Measurements from ENCODE around the gene SEC22C. TPM values are rescaled to one million over a fixed set of nuclear protein-coding genes. Genes with fewer than 3 reads are reported as not detected.

The SEC22C gene
- polyA plus RNA-seq, 1 donor from 2014 or later: 93.6 TPM

DNA sequence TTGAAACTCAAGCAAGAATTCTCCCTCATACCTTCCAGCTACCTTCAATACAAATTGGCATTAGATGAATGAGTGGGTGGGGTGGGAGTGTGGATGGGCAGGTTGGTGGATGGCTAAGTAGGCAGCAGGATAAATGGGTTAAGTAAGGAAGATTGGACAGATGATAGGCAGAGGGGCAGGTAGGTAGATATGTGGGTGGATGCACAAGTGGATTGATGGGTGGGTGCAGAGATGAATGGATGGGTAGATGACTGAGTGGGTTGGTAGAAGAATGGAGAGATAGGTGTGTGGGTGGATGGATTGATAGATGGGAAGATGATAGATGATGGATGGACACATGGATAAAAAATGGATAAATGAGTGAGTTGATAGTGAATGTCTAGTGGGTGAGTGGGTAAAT is 51.7 kb downstream of the SEC22C start:
- Histone ChIP-seq H3K9ac (ENCODE audit: low read length) (no peak overlapping the region), H2AFZ (ENCODE audit: low read depth, low read length) (no peak overlapping the region), H3K4me3 (ENCODE audit: low read length) (no peak overlapping the region), H3K4me2 (ENCODE audit: low read length) (no peak overlapping the region), H3K27me3 (ENCODE audit: insufficient read depth, low read depth, low read length) (no peaks in the 10 kb centered on the region), H3F3A (ENCODE audit: insufficient read depth, low read length, poor library complexity, severe bottlenecking) (no peaks in the 10 kb centered on the region), H4K20me1 (ENCODE audit: insufficient read depth) (no peaks in the 10 kb centered on the region), H3K9me2 (ENCODE audit: insufficient read depth, low read length) (no peaks in the 10 kb centered on the region), H3K27ac (ENCODE audit: low read length) (no peak overlapping the region), H3K79me2 (replicated peaks; ENCODE audit: insufficient read depth, low read length) (no peaks in the 10 kb centered on the region), H3K9me3 (ENCODE audit: low read length) (no peaks in the 10 kb centered on the region), H3K36me3 (ENCODE audit: insufficient read depth, low read length) (no peaks in the 10 kb centered on the region)
- TF ChIP-seq, protein P1, sequence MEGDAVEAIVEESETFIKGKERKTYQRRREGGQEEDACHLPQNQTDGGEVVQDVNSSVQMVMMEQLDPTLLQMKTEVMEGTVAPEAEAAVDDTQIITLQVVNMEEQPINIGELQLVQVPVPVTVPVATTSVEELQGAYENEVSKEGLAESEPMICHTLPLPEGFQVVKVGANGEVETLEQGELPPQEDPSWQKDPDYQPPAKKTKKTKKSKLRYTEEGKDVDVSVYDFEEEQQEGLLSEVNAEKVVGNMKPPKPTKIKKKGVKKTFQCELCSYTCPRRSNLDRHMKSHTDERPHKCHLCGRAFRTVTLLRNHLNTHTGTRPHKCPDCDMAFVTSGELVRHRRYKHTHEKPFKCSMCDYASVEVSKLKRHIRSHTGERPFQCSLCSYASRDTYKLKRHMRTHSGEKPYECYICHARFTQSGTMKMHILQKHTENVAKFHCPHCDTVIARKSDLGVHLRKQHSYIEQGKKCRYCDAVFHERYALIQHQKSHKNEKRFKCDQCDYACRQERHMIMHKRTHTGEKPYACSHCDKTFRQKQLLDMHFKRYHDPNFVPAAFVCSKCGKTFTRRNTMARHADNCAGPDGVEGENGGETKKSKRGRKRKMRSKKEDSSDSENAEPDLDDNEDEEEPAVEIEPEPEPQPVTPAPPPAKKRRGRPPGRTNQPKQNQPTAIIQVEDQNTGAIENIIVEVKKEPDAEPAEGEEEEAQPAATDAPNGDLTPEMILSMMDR (IDR thresholded peaks at IDR 0.05; ENCODE audit: poor library complexity, severe bottlenecking): no peak
- no peak for TF ChIP-seq RAD21 (conservative IDR thresholded peaks at IDR 0.05)
- TF ChIP-seq EP300 (conservative IDR thresholded peaks at IDR 0.05; ENCODE audit: poor library complexity, severe bottlenecking): no peak
- no peak for TF ChIP-seq TAF1 (IDR thresholded peaks at IDR 0.05; ENCODE audit: low read depth)

DNA sequence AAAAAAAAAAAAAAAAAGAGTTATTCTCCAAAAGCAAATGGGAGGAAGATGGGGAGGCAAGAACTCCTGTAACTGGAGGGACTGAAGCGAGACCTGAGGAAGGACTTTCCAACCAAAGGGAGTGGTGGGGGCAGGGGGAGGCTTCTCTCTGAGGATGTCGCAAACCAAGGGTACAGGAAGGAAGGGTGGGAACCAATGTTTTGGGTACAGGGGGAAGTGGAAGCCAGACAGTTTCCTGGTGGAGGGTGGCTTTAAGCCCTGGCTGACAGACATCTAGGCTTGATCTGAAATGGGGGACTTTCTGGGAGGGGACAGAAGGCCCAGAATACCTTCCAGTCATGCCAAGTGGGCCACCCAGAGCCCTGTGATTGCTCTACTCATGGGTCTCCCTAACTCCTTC is 52.3 kb downstream of the SEC22C start:
- Histone ChIP-seq H3K36me3 (ENCODE audit: insufficient read depth, low read length) (no peaks in the 10 kb centered on the region), H3K4me3 (ENCODE audit: low read length) (no peak overlapping the region), H4K20me1 (ENCODE audit: insufficient read depth) (no peaks in the 10 kb centered on the region), H3F3A (ENCODE audit: insufficient read depth, low read length, poor library complexity, severe bottlenecking) (no peaks in the 10 kb centered on the region), H3K27ac (ENCODE audit: low read length) (no peak overlapping the region), H3K9ac (ENCODE audit: low read length) (no peak overlapping the region), H3K27me3 (ENCODE audit: insufficient read depth, low read depth, low read length) (no peaks in the 10 kb centered on the region), H2AFZ (ENCODE audit: low read depth, low read length) (no peak overlapping the region), H3K9me3 (ENCODE audit: low read length) (no peaks in the 10 kb centered on the region), H3K79me2 (replicated peaks; ENCODE audit: insufficient read depth, low read length) (no peaks in the 10 kb centered on the region), H3K4me2 (ENCODE audit: low read length) (no peak overlapping the region), H3K9me2 (ENCODE audit: insufficient read depth, low read length) (no peaks in the 10 kb centered on the region)
- TF ChIP-seq POLR2AphosphoS5 (IDR thresholded peaks at IDR 0.05) (no peak), TAF1 (IDR thresholded peaks at IDR 0.05; ENCODE audit: low read depth) (no peak), RAD21 (conservative IDR thresholded peaks at IDR 0.05) (no peak), EP300 (conservative IDR thresholded peaks at IDR 0.05; ENCODE audit: poor library complexity, severe bottlenecking) (no peak), EZH2 (IDR thresholded peaks at IDR 0.05; ENCODE audit: borderline replicate concordance, insufficient read depth, low read length, poor library complexity, severe bottlenecking) (no peak), SMC3 (conservative IDR thresholded peaks at IDR 0.05; ENCODE audit: poor library complexity) (no peak), MXI1 (conservative IDR thresholded peaks at IDR 0.05; ENCODE audit: poor library complexity, severe bottlenecking) (no peak)
- TF ChIP-seq, protein P1 (IDR thresholded peaks at IDR 0.05; ENCODE audit: poor library complexity, severe bottlenecking): no peak
- TF ChIP-seq, protein P2, sequence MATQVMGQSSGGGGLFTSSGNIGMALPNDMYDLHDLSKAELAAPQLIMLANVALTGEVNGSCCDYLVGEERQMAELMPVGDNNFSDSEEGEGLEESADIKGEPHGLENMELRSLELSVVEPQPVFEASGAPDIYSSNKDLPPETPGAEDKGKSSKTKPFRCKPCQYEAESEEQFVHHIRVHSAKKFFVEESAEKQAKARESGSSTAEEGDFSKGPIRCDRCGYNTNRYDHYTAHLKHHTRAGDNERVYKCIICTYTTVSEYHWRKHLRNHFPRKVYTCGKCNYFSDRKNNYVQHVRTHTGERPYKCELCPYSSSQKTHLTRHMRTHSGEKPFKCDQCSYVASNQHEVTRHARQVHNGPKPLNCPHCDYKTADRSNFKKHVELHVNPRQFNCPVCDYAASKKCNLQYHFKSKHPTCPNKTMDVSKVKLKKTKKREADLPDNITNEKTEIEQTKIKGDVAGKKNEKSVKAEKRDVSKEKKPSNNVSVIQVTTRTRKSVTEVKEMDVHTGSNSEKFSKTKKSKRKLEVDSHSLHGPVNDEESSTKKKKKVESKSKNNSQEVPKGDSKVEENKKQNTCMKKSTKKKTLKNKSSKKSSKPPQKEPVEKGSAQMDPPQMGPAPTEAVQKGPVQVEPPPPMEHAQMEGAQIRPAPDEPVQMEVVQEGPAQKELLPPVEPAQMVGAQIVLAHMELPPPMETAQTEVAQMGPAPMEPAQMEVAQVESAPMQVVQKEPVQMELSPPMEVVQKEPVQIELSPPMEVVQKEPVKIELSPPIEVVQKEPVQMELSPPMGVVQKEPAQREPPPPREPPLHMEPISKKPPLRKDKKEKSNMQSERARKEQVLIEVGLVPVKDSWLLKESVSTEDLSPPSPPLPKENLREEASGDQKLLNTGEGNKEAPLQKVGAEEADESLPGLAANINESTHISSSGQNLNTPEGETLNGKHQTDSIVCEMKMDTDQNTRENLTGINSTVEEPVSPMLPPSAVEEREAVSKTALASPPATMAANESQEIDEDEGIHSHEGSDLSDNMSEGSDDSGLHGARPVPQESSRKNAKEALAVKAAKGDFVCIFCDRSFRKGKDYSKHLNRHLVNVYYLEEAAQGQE (IDR thresholded peaks at IDR 0.05; ENCODE audit: borderline replicate concordance): no peak
